HuH-7 (cell line): ENCODE measurements around the gene MGLL.

Experiments
- DNase-seq: peaks from one replicate; pipeline ENCODE4 v3.0.0; 2011; ENCODE audit warnings: low spot score

MGLL gene

GRCh38 chr3:127811717-127812116, 10.6 kb downstream of the MGLL start:
- no peak for DNase-seq

GRCh38 chr3:127809611-127810010, 12.7 kb downstream of the MGLL start:
- DNase-seq: no peak

GRCh38 chr3:127809211-127809610, 13.1 kb downstream of the MGLL start:
- no peak for DNase-seq

- DNase-seq: no peak
These were observed 14.1 kb downstream of the MGLL start for GRCh38 chr3:127808197-127808596.

GRCh38 chr3:127805026-127805753, 17.1 kb downstream of the MGLL start:
- DNase-seq: no peak

- DNase-seq: no peak
These were observed 18.2 kb downstream of the MGLL start for GRCh38 chr3:127804141-127804540.

GRCh38 chr3:127803619-127804018, 18.7 kb downstream of the MGLL start:
- DNase-seq: no peak

- no peak for DNase-seq
These were observed 19.7 kb downstream of the MGLL start for GRCh38 chr3:127802606-127803005.

GRCh38 chr3:127801731-127802313, 20.5 kb downstream of the MGLL start:
- no peak for DNase-seq

GRCh38 chr3:127800508-127800907, 21.8 kb downstream of the MGLL start:
- DNase-seq: no peak

GRCh38 chr3:127799476-127800222, 22.7 kb downstream of the MGLL start:
- DNase-seq: no peak

- DNase-seq: no peak
These were observed 23.6 kb downstream of the MGLL start for GRCh38 chr3:127798716-127799115.

GRCh38 chr3:127796831-127797150, 25.5 kb downstream of the MGLL start:
- no peak for DNase-seq

GRCh38 chr3:127796045-127796830, 26.1 kb downstream of the MGLL start:
- no peak for DNase-seq

- no peak for DNase-seq
These were observed 27.3 kb downstream of the MGLL start for GRCh38 chr3:127794972-127795371.

GRCh38 chr3:127794402-127794801, 27.9 kb downstream of the MGLL start:
- DNase-seq: no peak

GRCh38 chr3:127792541-127793292, 29.6 kb downstream of the MGLL start:
- DNase-seq: no peak

- DNase-seq: peak; percentile 53
These were observed 30.9 kb downstream of the MGLL start for GRCh38 chr3:127791221-127791913.

GRCh38 chr3:127790882-127791183, 31.5 kb downstream of the MGLL start:
- DNase-seq: no peak

GRCh38 chr3:127789990-127790881, 32.1 kb downstream of the MGLL start:
- DNase-seq: no peak
